Stimulated activated CD4-positive, alpha-beta T cell treated with anti-CD3 and anti-CD28 coated beads, Interleukin-1b, Interleukin-23, amount 100 ng/mL, for 1 hour (primary cell): ENCODE measurements around the gene FBXW12.

Experiments used
- DNase-seq, 2 donors: peaks; one replicate each; pipeline ENCODE4 v3.0.0-alpha.2; 2020; ENCODE audit warnings: low read depth in 2 of 2

Gene FBXW12

DNA sequence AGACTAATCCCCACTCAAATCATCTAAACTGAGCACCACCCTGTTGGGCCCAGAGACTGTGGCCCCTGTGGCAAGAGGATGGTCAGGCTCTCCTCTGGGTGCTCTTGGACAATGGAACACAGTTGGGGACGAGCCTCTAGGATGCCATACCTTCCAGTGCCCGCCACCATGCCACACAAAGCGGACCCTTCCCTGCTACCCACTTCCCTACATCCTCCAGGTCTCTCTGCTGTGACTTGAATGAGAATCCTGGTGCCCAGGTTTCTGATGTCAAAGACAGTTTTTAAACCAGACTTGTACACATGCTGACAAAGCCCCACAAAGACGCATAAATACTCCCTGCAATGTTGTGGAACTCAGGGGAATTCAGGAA is 63.2 kb downstream of the FBXW12 start:
- no peak for DNase-seq

DNA sequence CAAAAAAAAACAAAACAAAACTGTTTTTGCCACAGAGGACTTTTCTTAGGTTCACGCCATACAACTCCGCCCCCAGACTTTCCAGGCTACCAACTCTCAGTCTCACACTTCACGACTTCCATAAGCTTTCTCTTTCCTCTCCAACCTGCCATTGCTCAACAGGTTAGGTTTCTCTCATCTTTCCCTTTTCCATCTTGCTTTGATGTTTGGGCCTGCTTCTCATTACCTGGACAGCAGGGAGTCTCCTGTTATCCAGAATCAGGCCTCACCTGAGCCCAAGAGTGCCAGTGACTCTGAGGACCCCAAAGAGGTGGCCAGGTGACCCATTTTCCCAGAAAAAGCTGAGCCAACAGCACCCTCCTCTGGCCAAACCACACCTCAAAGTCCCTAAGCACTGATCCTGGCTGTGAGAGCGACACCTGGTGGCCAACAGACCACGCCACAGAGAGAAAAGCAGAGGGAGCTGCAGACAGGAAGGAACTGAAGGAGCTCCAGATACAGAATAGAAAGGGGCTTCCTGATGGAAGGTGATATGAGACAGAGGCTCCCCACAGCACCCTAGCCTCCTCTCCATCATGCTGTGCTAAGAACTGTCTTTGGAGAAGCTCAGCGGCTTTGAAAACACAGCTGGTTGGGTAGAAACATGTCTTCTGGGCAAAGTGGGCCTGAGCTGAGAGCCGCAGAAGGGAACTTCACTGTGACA is 63.9 kb downstream of the FBXW12 start:
- DNase-seq: peak; percentile 69 to 72

DNA sequence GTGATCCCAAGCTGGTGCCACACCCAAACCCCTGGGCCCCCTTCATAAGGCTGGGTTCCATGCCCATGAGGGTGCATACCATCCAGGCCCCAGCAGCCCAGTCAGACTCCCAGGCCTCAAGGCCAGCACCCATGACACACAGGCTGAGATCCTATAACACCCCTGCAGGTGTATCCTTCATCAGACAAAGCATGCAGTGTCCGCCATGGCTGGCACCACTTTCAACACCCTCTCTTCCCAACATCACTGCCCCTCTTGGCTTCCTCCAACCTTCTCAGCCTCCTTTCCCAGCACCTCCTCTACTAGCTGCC is 64.4 kb downstream of the FBXW12 start:
- DNase-seq: no peak

DNA sequence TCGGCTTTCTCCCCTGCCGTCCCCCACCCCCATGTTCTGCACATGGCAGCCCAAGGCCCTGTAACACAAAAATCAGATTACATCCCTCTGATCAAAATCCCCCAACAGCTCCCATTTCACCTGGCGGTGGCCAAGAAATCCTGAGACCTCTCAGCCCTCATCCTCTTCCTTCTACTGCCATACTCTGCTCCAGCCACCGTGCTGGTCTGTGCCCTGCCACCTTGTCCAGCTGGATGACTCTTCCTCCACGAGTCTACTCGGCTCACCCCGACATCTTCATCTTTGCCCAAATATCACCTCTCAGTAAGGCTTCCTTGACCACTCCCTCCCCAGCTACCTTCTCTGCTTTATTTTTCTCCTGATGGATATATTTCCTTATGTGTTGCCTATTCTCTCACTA is 64.8 kb downstream of the FBXW12 start:
- DNase-seq: no peak

DNA sequence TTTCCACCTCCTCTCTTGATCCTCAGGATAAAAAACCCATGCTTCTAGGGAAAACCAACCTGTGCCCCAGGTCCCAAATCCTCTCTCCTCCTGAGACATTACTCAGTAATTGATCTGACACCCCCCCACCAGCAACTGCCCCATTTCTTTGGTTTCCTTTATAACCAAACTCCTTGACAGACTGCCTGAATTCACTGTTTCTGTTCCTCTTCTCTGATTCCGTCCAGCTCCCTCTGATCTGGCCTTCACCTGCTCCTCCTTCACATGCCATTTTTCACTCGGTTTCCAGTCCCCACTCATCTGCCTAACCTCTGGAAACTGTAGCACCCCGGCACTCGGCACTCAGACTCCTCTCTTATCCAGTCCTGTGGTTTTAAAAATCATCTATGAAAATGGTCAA is 65.8 kb downstream of the FBXW12 start:
- DNase-seq: no peak

DNA sequence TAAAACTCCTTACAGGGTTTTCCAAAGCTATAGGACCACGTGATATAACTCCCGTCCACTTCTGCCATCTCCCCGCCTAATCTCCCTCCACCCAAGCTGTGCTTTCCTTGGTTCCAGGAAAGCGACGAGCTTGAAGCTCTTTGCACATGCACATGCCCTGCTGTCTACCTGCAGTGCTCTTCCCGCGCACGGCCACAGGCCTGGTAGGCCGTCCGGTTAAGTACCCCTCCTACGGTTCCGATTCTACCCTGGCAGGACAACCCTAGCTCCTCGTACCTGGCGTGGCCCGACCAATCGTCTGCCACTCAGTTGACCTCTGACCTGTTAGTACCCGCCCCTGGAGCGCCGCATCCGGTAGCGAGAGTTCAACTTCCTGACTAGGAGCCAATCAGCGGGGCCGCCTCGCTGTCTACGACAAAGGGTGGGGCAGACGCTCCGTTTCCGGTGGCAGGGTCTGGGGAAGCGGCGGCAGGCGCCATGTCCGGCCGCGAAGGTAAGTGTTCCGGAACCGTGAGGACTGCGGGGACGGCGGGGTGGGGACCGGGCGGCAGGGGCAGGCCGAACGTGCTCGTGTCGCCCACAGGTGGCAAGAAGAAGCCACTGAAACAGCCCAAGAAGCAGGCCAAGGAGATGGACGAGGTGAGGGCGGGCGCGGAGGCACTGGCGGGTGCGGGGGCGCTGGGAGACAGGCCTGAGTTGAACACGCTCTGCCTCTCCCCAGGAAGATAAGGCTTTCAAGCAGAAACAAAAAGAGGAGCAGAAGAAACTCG is 68.0 kb downstream of the FBXW12 start, which contains the start of the genes CCDC51 and TMA7:
Gene CCDC51, minus strand, starts transcription at position 300 of the 770 bp plus-strand sequence. CDS start 4,991 bp downstream, outside the sequence.
Gene TMA7, plus strand, starts transcription at position 438 of the 770 bp plus-strand sequence. Its CDS starts 40 bp downstream, at position 478.
- DNase-seq: peak; percentile 92 to 94

DNA sequence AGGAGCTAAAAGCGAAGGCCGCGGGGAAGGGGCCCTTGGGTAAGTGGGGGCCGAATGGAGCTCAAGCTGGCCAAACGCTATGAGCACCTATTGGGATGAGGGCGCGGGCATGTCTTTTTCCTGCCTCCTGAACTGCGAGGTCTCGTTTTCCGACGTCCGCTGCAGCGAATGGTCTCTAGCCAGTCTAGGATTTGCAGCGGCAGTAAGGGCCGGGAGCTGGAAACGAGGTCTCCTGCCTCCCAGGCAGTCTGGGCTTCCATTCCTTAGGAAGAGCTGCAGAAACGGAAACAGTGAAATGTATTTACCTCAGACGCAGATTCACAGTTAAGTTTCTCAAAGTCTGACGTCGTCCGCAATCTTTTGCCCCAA is 68.6 kb downstream of the FBXW12 start:
- no peak for DNase-seq

DNA sequence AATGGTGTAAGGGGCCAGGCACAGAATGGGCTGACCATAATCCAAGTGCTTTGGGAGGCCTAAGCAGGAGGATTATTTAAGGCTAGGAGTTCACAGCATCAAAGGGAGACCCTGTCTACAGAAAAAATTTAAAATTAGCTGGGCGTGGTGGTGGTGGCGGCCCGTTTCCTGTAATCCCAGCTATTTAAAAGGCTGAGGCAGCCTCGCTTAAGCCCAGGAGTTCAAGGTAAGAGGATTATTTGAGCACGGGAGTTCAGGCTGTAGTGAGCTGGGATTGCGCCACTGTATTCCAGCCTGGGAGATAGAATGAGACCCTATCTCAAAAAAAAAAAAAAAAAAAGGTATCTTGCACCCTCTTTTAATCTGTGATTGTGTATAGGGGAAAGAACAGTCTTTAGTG is 69.9 kb downstream of the FBXW12 start:
- DNase-seq: no peak
